GM12891 (cell line): ENCODE data around the gene DYNC1I1.

Experiments
- POLR2A ChIP-seq: IDR thresholded peaks from 2 replicates; pipeline ENCODE4 v1.6.1; 2011; ENCODE audit warnings: low read depth, low read length, control low read depth
- TAF1 ChIP-seq: IDR thresholded peaks from 2 replicates; pipeline ENCODE4 v1.6.1; 2011; ENCODE audit warnings: low read depth, low read length, control low read depth

GRCh38 chr7:95780665-95781064, 8.3 kb downstream of the DYNC1I1 start:
- TF ChIP-seq TAF1 (no peak), POLR2A (no peak)
